ENCODE results near the gene NPAS3.

The NPAS3 gene

GRCh38 chr14:33511851-33512640, 573.4 kb downstream of the NPAS3 start:
- no peak for DNase-seq (ENCODE audit: low read depth in 2 of 2)

GRCh38 chr14:33515441-33515840, 576.8 kb downstream of the NPAS3 start:
- DNase-seq (ENCODE audit: low read depth in 2 of 2) = no peak

- no peak for DNase-seq (ENCODE audit: low read depth in 2 of 2)
These were observed 577.2 kb downstream of the NPAS3 start for GRCh38 chr14:33515899-33516298.

GRCh38 chr14:33516898-33517436, 578.3 kb downstream of the NPAS3 start:
- no peak for DNase-seq (ENCODE audit: low read depth in 2 of 2)

- DNase-seq (ENCODE audit: low read depth in 2 of 2) = no peak
These were observed 582.5 kb downstream of the NPAS3 start for GRCh38 chr14:33521192-33521591.

GRCh38 chr14:33524244-33524643, 585.6 kb downstream of the NPAS3 start:
- DNase-seq (ENCODE audit: low read depth in 2 of 2) = no peak

- no peak for DNase-seq (ENCODE audit: low read depth in 2 of 2)
These were observed 586.9 kb downstream of the NPAS3 start for GRCh38 chr14:33525626-33526025.

GRCh38 chr14:33527023-33527634, 588.5 kb downstream of the NPAS3 start:
- no peak for DNase-seq (ENCODE audit: low read depth in 2 of 2)

- DNase-seq (ENCODE audit: low read depth in 2 of 2) = no peak
These were observed 590.0 kb downstream of the NPAS3 start for GRCh38 chr14:33528655-33529054.

- no peak for DNase-seq (ENCODE audit: low read depth in 2 of 2)
These were observed 591.4 kb downstream of the NPAS3 start for GRCh38 chr14:33529787-33530757.

- no peak for DNase-seq (ENCODE audit: low read depth in 2 of 2)
These were observed 593.9 kb downstream of the NPAS3 start for GRCh38 chr14:33532553-33532952.

- no peak for DNase-seq (ENCODE audit: low read depth in 2 of 2)
These were observed 595.4 kb downstream of the NPAS3 start for GRCh38 chr14:33534104-33534503.

GRCh38 chr14:33534632-33535031, 596.0 kb downstream of the NPAS3 start:
- DNase-seq (ENCODE audit: low read depth in 2 of 2) = no peak

- DNase-seq (ENCODE audit: low read depth in 2 of 2) = no peak
These were observed 601.3 kb downstream of the NPAS3 start for GRCh38 chr14:33539918-33540357.

GRCh38 chr14:33541171-33541570, 602.5 kb downstream of the NPAS3 start:
- DNase-seq (ENCODE audit: low read depth in 2 of 2) = no peak

- no peak for DNase-seq (ENCODE audit: low read depth in 2 of 2)
These were observed 603.9 kb downstream of the NPAS3 start for GRCh38 chr14:33542338-33543287.

GRCh38 chr14:33545696-33546095, 607.0 kb downstream of the NPAS3 start:
- no peak for DNase-seq (ENCODE audit: low read depth in 2 of 2)

GRCh38 chr14:33548606-33549005, 609.9 kb downstream of the NPAS3 start:
- DNase-seq (ENCODE audit: low read depth in 2 of 2) = no peak

GRCh38 chr14:33551963-33552362, 613.3 kb downstream of the NPAS3 start:
- no peak for DNase-seq (ENCODE audit: low read depth in 2 of 2)

GRCh38 chr14:33553706-33554278, 615.1 kb downstream of the NPAS3 start:
- DNase-seq (ENCODE audit: low read depth in 2 of 2) = no peak
